ENCODE data around the gene THAP4.
"Not testable (repeated sequence)": the region's sequence is repeated elsewhere in the genome, so short reads cannot be mapped to it uniquely, and the experiment has no call there.

Gene THAP4

GRCh38 chr2:241577413-241578122 is 59.4 kb downstream of the THAP4 start:
- no peak for DNase-seq

DNA sequence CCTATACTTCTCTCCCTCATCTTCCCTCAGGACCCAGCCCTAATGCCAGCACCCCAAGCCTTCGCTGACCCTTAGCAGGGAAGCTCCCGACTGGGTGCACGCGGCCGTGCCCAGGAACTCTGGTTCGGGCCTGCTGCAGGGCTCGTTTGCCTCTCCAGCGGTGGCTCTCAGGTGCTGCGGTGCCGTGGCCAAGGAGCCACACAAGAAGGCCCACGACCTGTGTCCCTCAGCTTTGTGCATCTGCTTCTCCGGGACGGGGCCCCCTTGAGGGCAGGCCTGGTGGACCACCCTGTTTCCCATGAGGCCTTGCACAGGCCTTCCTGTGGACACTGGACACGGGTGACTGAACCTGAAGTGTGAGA is 60.7 kb downstream of the THAP4 start:
- DNase-seq = no peak

GRCh38 chr2:241575624-241576292 is 61.2 kb downstream of the THAP4 start:
- no peak for DNase-seq

- DNase-seq = no peak
These were observed 61.9 kb downstream of the THAP4 start for GRCh38 chr2:241574911-241575623.

DNA sequence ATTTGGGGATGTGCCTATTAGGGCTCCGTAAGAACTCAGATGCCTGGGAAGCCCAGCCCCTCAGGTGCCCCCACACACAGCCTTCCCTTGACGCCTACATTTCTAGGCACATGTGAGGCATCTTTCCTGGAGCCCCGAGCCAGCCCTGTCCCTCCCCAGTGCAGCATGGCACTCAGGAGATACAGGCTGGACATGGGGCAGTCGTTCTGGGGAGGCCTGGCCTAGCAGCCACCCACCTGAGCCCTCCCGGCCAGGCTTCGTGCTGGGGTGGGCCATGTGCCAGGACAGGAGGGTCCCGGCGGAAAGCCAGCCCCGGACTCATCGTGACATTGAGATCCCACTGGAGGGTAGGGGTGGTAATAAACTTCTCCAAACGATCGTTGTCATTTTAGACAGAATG is 63.2 kb downstream of the THAP4 start:
- DNase-seq = no peak

DNA sequence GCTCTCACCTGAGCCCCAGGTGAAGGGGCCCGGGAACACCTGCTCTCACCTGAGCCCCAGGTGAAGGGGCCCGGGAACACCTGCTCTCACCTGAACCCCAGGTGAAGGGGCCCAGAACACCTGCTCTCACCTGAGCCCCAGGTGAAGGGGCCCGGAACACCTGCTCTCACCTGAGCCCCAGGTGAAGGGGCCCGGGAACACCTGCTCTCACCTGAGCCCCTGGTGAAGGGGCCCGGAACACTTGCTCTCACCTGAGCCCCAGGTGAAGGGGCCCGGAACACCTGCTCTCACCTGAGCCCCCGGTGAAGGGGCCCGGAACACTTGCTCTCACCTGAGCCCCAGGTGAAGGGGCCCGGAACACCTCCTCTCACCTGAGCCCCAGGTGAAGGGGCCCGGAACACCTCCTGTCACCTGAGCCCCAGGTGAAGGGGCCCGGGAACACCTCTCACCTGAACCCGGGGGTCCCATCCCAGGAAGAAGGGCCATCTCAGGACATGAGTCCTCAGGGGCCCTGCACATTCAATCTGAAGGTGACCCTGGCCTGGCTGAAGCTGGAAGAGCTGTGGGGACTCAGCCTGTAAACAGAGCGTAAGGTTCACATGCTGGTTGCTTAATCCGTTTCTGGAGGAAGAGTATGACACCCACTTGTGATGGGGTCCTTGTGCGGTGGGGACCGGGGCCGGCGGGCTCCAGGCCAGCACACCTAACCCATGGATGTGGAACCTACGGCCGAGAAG is 63.9 kb downstream of the THAP4 start:
- DNase-seq = not testable (repeated sequence)

DNA sequence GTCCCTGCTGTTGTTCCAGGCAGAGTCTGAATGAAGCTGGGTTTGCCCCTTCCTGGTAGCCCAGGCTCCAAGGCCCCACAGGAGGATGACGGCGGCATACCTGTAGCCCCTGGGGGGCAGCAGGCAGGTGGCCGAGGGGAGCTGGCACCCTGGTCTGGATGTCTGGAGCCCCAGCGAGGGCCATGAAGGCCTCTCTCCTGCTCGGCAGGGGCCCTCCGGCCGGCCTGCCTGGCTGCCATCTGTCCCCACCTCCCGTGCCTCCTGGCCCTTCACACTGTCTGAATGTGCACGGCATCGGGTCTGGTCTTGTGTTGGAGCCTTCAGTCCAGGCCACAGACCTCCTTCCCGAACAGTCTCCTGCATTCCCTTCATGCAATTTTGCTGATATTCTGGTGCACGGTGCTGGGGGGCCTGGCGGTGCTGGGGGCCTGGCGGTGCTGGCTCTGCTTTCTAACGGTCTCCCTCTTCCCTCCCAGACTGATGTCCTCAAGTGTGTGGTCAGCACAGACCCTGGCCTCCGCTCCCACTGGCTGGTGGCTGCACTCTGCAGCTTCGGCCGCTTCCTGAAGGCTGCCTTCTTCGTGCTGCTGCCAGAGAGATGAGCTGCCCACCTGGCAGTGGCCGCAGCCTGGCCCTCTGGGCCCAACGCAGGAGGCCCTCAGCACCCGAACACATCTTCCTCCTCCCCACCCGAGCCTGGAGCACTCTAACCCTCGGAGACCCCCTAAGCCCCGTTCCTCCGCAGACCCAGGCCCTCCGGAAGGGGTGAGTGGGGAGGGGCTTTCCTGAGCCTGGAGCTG is 64.9 kb downstream of the THAP4 start:
- DNase-seq = no peak

DNA sequence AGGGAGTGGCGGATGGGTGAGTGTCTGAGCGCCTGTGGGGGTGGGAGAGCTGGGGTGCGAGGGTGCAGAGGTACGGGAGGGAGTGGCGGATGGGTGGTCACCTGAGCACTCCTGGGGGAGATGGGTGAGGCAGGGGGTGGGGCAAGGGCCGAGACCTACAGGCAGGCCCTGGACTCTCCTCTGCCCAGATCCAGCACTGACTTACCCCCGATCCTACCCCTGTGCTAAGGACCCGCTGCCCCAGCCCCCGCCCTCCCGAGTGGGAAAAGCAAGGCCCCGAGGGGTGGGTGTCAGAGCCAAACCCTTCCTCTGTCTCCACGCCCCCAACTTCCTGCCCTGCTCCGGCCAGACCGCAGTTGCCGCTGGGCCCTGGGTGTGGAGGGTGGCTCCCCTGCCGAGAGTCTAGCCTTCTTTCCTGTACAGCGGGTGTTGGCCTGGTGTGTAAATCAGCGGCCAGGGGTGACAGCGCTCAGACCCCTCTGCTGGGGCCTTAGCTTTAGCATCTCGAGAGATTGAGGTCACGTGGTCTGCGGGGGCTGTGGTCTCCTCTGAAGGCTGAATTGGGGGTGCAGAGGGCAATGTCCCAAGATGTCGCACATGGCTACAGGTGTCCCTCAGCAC is 65.9 kb downstream of the THAP4 start:
- DNase-seq = no peak

GRCh38 chr2:241569831-241570281 is 67.1 kb downstream of the THAP4 start:
- DNase-seq = no peak

DNA sequence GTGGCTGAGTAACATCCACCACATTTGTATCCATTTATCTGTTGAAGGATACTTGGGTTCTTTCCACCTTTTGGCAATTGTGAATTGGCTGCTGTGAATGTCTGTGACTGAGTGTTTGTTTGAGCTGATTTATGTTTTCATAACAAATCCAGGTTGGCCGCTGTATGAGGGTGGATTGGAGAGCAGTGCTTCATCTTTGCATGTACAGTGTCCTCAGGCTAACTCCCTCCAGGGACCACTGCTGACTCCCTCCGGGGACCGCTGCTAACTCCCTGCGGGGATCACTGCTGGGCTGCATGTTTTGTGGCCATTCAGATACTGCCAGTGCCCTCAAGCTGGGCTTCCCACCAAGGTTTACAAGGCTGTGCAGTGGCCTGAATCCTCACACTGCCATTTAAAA is 68.2 kb downstream of the THAP4 start:
- no peak for DNase-seq

DNA sequence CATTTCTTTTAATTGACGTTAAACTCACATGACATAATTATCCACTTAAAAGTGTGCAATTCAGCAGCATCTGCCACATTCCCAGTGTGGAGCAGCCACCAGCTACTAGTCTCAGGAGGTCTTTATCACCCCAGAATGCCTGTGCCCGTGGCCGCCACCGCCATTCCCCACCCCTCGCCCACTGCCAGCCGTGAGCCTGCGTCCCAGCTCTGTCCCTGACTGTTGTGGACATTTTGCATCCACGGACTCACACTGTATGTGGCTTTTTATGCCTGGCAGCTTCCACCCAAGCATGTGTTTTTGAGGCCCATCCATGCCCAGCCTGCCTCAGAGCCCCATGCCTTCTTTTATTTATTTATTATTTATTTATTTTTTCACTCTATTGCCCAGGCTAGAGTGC is 69.2 kb downstream of the THAP4 start:
- no peak for DNase-seq

DNA sequence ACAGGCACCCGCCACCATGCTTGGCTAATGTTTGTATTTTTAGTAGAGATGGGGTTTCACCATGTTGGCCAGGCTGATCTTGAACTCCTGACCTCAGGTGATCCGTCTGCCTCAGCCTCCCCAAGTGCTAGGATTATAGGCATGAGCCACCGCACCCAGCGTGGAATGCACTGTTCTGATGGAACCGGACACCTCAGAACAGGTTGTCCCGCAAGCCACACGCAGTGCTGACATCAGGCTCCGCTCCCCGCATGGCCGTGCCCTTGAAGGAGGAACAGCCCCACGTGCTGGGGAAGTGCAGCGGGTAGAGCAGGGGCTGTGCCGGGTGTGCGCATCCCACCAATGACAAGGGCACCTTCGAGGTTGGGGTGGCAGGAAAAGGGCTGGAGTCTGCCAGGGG is 69.7 kb downstream of the THAP4 start:
- not testable (repeated sequence) for DNase-seq

DNA sequence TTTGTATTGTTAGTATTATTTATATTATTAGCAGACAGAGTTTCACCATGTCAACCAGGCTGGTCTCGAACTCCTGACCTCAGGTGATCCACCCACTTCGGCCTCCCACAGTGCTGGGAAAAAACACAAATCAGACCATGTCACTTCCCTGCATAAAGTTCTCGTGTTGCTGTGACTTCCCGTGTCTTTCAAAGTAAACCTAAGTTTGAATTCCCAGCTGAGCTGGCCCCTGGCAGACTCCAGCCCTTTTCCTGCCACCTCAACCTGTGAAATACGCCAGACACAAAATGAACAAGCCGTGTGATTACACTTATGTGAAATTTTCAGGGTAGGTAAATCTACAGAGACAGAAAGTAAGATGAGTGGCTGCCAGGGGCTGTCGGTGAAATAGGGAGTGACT is 70.5 kb downstream of the THAP4 start:
- no peak for DNase-seq

GRCh38 chr2:241566021-241566420 is 70.9 kb downstream of the THAP4 start:
- DNase-seq = not testable (repeated sequence)

GRCh38 chr2:241565411-241565810 is 71.5 kb downstream of the THAP4 start:
- DNase-seq = no peak

DNA sequence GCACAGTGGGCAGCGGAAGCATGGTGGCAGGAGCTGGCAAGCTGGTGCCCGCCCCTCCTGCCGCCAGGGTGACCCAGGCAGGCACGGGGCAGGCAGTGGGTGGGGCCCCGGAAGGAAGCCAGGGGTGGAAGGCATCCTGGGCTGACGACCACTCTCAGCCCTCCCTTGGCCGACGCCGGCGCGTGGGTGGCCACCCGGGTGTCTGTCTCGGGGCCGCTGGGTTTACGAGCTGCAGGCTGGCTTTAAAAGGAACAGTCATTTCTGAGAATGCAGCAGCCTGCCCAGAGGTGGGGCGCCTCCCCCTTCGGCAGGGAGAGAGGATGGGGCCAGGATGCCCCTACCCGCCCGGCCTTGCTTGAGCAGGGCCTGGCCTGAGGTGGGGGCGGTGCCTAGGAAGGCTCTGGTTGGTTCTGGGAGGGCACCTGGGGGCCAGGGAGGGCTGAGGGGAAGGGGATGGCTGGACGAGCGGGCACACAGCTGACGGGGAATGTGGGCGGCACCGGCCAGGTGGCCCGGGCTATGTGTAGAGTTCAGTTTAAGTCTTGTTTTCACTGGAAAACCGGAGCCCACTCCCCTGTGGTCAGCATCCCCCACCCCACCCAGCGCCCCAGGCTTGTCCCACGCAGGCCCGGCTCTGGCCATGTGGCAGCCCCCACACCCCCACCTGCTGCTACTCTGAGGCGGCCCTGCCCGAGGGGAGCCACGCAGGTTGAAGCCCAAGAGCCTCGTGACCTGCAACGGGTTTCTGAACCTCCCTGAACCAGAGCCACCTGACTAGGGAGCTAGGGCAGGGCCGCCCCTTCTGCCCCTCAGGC is 72.2 kb downstream of the THAP4 start:
- no peak for DNase-seq

DNA sequence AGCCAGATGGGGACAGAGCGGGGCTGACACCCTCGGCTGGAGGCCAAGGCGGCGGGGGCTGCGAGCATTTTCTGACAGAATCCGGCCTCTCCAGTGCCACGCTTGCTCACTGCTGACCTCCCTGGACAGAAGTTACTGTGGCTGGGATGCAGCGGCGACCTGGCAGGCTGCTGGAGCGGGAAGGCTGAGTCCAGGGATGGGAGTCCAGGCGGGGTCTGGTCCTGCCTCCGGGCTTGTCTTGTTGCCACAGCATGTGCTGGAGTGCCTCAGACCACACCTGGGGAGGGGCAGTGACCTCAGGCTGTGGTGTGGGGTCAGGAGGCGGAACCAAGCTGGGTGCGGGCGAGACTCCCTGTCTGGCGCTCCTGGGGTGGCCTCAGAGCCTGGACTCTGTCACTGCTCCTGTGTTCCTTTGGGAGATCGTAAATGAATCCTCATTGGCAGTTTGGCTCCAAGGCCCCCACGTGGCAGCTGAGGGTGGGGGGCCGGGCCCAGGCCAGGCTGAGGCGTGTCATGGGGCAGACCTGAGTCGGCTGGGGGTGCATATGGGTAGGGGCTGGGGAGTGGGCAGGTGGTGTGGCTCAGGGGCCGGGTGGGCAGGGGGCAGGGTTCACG is 72.9 kb downstream of the THAP4 start:
- DNase-seq = no peak

DNA sequence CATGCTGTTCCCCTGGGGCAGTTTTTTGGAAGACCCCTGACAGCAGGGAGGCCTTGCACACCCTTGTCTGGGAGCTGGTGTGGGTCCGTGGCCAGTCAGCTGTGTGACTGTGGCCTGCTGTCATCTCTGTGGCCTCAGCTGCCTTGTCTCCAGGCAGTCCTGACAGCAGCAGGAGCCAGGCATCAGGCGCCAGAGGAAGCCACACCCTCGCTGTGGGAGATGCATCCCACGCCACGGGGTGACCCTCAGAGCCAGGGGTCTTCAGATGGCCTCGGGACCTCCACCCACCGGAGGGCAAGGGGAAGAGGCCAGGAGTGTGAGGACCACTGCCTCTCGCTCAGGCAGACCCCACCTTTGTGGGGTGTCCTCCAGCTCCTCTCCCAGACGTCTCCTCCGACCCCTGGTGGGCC is 73.4 kb downstream of the THAP4 start:
- DNase-seq = no peak

GRCh38 chr2:241563031-241563507 is 73.9 kb downstream of the THAP4 start:
- DNase-seq = no peak

DNA sequence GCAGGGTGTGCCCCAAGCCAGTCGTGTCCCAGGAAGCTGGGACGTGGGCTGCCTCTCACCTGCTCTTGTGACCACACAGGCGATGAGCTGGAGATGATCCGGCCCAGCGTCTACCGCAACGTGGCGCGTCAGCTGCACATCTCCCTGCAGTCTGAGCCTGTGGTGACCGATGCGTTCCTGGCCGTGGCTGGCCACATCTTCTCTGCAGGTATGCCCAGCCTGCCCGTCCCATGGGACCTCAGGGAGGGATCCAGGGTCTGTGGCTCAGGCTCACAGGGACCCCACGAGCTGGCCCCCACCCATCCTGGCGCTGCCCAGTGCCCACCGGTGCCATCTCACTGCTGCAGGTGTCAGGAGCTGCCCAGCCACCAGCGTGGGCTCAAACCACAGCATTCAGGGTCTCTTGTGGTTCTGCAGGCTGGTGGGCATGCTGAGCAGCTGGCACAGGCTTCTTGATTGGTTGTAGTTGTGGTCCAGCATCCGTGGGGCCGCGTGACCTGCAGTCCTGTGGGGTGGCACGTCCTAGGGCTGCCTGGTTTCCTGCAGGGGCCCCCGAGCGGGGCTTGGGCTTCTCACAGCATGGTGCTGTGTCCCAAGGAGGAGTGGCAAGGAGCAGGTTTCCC is 74.6 kb downstream of the THAP4 start:
- no peak for DNase-seq

Measured in NCI-H446 treated with DMSO at 0.1 percent for 48 hours (cell line).